ENCODE results near the gene AGAP2.

GRCh38 chr12:57697076-57697475, 41.5 kb downstream of the AGAP2 start:
- TF ChIP-seq POLR2A (IDR thresholded peaks at IDR 0.05) (no peak), CTCF (IDR thresholded peaks at IDR 0.05) (no peak), POLR2AphosphoS5 (IDR thresholded peaks at IDR 0.05; ENCODE audit: insufficient read depth in 1 of 2, low read depth in 1 of 2) (no peak)

Measured in vagina (tissue), 2 donors.